Esophagus muscularis mucosa (tissue), 3 donors: ENCODE results near the gene TKT.

Experiments
- CTCF ChIP-seq, 3 experiments: fragments of 200-600 bp in 2 of 3; fragments of 450-650 bp in 1 of 3; sonication (generic) in 2 of 3; IDR thresholded peaks; one replicate each; pipeline ENCODE4 v1.5.1; 2017 to 2019; ENCODE audit warnings: antibody characterized with exemption in 3 of 3, mild to moderate bottlenecking in 2 of 3, moderate library complexity in 1 of 3
- POLR2A ChIP-seq: fragments of 450-650 bp; IDR thresholded peaks from one replicate; pipeline ENCODE4 v1.6.1; 2017; ENCODE audit warnings: antibody characterized with exemption, moderate library complexity, mild to moderate bottlenecking, low read depth

- TF ChIP-seq POLR2A (no peak), CTCF (IDR thresholded peaks at IDR 0.05) (no peak)
Measured at GRCh38 chr3:53293867-53294266, 38.0 kb upstream of the TKT start.
